ENCODE results near the gene DTL. TPM values are rescaled to one million over a fixed set of nuclear protein-coding genes. Genes with fewer than 3 reads are reported as not detected.

The DTL gene
- polyA plus RNA-seq, 1 of the 3 experiments (the other 2 are of a cell fraction), result 9.3 TPM

GRCh38 chr1:212106286-212106792, 70.8 kb downstream of the DTL start:
- H3F3A ChIP-seq (replicated peaks; ENCODE audit: insufficient read depth), result no peaks in the 10 kb centered on the region
- no peaks in the 10 kb centered on the region for H3K9me3 ChIP-seq
- no peak for TF ChIP-seq FOXM1 (IDR thresholded peaks at IDR 0.05; ENCODE audit: low read depth)
- TF ChIP-seq, protein P1, sequence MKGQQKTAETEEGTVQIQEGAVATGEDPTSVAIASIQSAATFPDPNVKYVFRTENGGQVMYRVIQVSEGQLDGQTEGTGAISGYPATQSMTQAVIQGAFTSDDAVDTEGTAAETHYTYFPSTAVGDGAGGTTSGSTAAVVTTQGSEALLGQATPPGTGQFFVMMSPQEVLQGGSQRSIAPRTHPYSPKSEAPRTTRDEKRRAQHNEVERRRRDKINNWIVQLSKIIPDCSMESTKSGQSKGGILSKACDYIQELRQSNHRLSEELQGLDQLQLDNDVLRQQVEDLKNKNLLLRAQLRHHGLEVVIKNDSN (IDR thresholded peaks at IDR 0.05; ENCODE audit: borderline replicate concordance, low read depth), result no peak
- peaks cover 0 to 21% of the 10 kb centered on the region in 2 experiments; a peak in 2 of 4 replicates for H3K4me1 ChIP-seq (ENCODE audit: control insufficient read depth in 1 of 2, insufficient read depth in 2 of 2, low read depth in 1 of 2, low read length in 1 of 2)
- ChIA-PET POLR2A (no interaction called here), CTCF (interaction anchor here (0.7 to 2.9 kb wide), 3 partner anchors 36 to 262 kb away, joined by 3 to 16 read pairs (median 3); no protein-coding TSS in a partner anchor)
- no peaks in the 10 kb centered on the region for H3K9me2 ChIP-seq
- peaks cover 7% of the 10 kb centered on the region; the same call in 1 of the 2 replicates for H3K79me2 ChIP-seq (ENCODE audit: insufficient read depth)
- no peak overlapping the region for H2AFZ ChIP-seq (ENCODE audit: low read depth)
- peaks cover 14 to 30% of the 10 kb centered on the region in 2 experiments for H3K36me3 ChIP-seq (replicated peaks in 1 of 2; ENCODE audit: control insufficient read depth in 1 of 2, insufficient read depth in 2 of 2, low read length in 1 of 2)
- no peaks in the 10 kb centered on the region for H3K27me3 ChIP-seq (ENCODE audit: insufficient read depth)
- 93% methylated on average over 1 of the region's 1 CpG for WGBS (ENCODE audit: low lambda C conversion rate)
- H3K4me2 ChIP-seq, result no peak overlapping the region
- H3K27ac ChIP-seq (ENCODE audit: low read depth in 2 of 2, low read length in 1 of 2), result no peak overlapping the region
- H3K9ac ChIP-seq, result no peak overlapping the region
- H4K20me1 ChIP-seq (ENCODE audit: insufficient read depth), result no peaks in the 10 kb centered on the region
- no peak overlapping the region for H3K4me3 ChIP-seq (ENCODE audit: low read depth in 2 of 2, low read length in 1 of 2)
- no peak for DNase-seq

- ChIA-PET POLR2A (no interaction called here), CTCF (interaction anchor here (1.0 kb wide), 2 partner anchors 72 to 348 kb away, joined by 3 read pairs; partner anchors contain the start of genes DTL and INTS7)
- no peaks in the 10 kb centered on the region for H3K9me3 ChIP-seq
- H3K79me2 ChIP-seq (ENCODE audit: insufficient read depth), result peaks cover 7% of the 10 kb centered on the region; the same call in 1 of the 2 replicates
- H3K4me3 ChIP-seq (ENCODE audit: low read depth in 2 of 2, low read length in 1 of 2), result no peak overlapping the region
- H3K27me3 ChIP-seq (ENCODE audit: insufficient read depth), result no peaks in the 10 kb centered on the region
- WGBS (ENCODE audit: low lambda C conversion rate), result 95% methylated on average over 3 of the region's 3 CpGs
- peaks cover 0 to 21% of the 10 kb centered on the region in 2 experiments; a peak in 2 of 4 replicates for H3K4me1 ChIP-seq (ENCODE audit: control insufficient read depth in 1 of 2, insufficient read depth in 2 of 2, low read depth in 1 of 2, low read length in 1 of 2)
- no peak overlapping the region for H2AFZ ChIP-seq (ENCODE audit: low read depth)
- H3F3A ChIP-seq (replicated peaks; ENCODE audit: insufficient read depth), result no peaks in the 10 kb centered on the region
- no peak overlapping the region for H3K4me2 ChIP-seq
- no peak overlapping the region for H3K9ac ChIP-seq
- H3K9me2 ChIP-seq, result no peaks in the 10 kb centered on the region
- H3K27ac ChIP-seq (ENCODE audit: low read depth in 2 of 2, low read length in 1 of 2), result no peak overlapping the region
- H4K20me1 ChIP-seq (ENCODE audit: insufficient read depth), result no peaks in the 10 kb centered on the region
- DNase-seq, result no peak
- peaks cover 5 to 22% of the 10 kb centered on the region in 2 experiments for H3K36me3 ChIP-seq (replicated peaks in 1 of 2; ENCODE audit: control insufficient read depth in 1 of 2, insufficient read depth in 2 of 2, low read length in 1 of 2)
- TF ChIP-seq MAX (IDR thresholded peaks at IDR 0.05; ENCODE audit: low read depth) (no peak), FOXM1 (IDR thresholded peaks at IDR 0.05; ENCODE audit: low read depth) (no peak), JUND (IDR thresholded peaks at IDR 0.05) (no peak), TAF1 (IDR thresholded peaks at IDR 0.05; ENCODE audit: borderline replicate concordance, low read depth, low read length) (no peak), MEF2A (IDR thresholded peaks at IDR 0.05; ENCODE audit: borderline replicate concordance, low read depth) (no peak), RXRA (IDR thresholded peaks at IDR 0.05; ENCODE audit: borderline replicate concordance, low read depth) (no peak), PBX3 (IDR thresholded peaks at IDR 0.05) (no peak), MXI1 (IDR thresholded peaks at IDR 0.05; ENCODE audit: low read depth, low read length) (no peak), RFX5 (IDR thresholded peaks at IDR 0.05; ENCODE audit: low read length) (no peak), CHD2 (IDR thresholded peaks at IDR 0.05; ENCODE audit: low read length, partially characterized antibody) (no peak), NRF1 (IDR thresholded peaks at IDR 0.05; ENCODE audit: low read depth, low read length) (no peak), YY1 (IDR thresholded peaks at IDR 0.05; ENCODE audit: low read depth) (no peak), GATA2 (CRISPR knock-in tag; IDR thresholded peaks at IDR 0.05) (no peak)
- TF ChIP-seq, protein P2, sequence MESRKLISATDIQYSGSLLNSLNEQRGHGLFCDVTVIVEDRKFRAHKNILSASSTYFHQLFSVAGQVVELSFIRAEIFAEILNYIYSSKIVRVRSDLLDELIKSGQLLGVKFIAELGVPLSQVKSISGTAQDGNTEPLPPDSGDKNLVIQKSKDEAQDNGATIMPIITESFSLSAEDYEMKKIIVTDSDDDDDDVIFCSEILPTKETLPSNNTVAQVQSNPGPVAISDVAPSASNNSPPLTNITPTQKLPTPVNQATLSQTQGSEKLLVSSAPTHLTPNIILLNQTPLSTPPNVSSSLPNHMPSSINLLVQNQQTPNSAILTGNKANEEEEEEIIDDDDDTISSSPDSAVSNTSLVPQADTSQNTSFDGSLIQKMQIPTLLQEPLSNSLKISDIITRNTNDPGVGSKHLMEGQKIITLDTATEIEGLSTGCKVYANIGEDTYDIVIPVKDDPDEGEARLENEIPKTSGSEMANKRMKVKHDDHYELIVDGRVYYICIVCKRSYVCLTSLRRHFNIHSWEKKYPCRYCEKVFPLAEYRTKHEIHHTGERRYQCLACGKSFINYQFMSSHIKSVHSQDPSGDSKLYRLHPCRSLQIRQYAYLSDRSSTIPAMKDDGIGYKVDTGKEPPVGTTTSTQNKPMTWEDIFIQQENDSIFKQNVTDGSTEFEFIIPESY (IDR thresholded peaks at IDR 0.05; ENCODE audit: borderline replicate concordance, low read depth), result no peak
- TF ChIP-seq, protein P1 (IDR thresholded peaks at IDR 0.05; ENCODE audit: borderline replicate concordance, low read depth), result no peak
- TF ChIP-seq, protein P3, sequence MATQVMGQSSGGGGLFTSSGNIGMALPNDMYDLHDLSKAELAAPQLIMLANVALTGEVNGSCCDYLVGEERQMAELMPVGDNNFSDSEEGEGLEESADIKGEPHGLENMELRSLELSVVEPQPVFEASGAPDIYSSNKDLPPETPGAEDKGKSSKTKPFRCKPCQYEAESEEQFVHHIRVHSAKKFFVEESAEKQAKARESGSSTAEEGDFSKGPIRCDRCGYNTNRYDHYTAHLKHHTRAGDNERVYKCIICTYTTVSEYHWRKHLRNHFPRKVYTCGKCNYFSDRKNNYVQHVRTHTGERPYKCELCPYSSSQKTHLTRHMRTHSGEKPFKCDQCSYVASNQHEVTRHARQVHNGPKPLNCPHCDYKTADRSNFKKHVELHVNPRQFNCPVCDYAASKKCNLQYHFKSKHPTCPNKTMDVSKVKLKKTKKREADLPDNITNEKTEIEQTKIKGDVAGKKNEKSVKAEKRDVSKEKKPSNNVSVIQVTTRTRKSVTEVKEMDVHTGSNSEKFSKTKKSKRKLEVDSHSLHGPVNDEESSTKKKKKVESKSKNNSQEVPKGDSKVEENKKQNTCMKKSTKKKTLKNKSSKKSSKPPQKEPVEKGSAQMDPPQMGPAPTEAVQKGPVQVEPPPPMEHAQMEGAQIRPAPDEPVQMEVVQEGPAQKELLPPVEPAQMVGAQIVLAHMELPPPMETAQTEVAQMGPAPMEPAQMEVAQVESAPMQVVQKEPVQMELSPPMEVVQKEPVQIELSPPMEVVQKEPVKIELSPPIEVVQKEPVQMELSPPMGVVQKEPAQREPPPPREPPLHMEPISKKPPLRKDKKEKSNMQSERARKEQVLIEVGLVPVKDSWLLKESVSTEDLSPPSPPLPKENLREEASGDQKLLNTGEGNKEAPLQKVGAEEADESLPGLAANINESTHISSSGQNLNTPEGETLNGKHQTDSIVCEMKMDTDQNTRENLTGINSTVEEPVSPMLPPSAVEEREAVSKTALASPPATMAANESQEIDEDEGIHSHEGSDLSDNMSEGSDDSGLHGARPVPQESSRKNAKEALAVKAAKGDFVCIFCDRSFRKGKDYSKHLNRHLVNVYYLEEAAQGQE (IDR thresholded peaks at IDR 0.05; ENCODE audit: low read depth, low read length), result no peak
Measured at GRCh38 chr1:212107481-212107880, 71.9 kb downstream of the DTL start.

Measured in SK-N-SH (cell line).